Liver (tissue), 9 donors: ENCODE results near the gene ZNF835. TPM values are rescaled to one million over a fixed set of nuclear protein-coding genes. Genes with fewer than 3 reads are reported as not detected.

Experiments used
- DNase-seq: peaks from one replicate; pipeline ENCODE4 v3.0.0-alpha.2; 2017; ENCODE audit warnings: low spot score
- H3K27ac ChIP-seq, 2 donors: one replicate each; pipeline ENCODE4 v1.7.0; 2013; ENCODE audit warnings: inconsistent platforms in 2 of 2, low read length in 2 of 2, control low read depth in 1 of 2, low read depth in 1 of 2, mild to moderate bottlenecking in 1 of 2
- H3K27me3 ChIP-seq, 4 donors: one replicate each; pipeline versions ENCODE4 v1.6.1 to v1.7.0; 2013; ENCODE audit warnings: low read length in 3 of 4, inconsistent platforms in 1 of 4, mild to moderate bottlenecking in 1 of 4, moderate library complexity in 1 of 4; ENCODE audit not compliant: control insufficient read depth in 4 of 4, insufficient read depth in 4 of 4
- H3K36me3 ChIP-seq, 4 donors: one replicate each; pipeline versions ENCODE4 v1.6.1 to v1.7.0; 2013; ENCODE audit warnings: low read length in 3 of 4, mild to moderate bottlenecking in 3 of 4, low read depth in 1 of 4, moderate library complexity in 1 of 4; ENCODE audit not compliant: control insufficient read depth in 4 of 4, insufficient read depth in 3 of 4
- H3K4me1 ChIP-seq, 4 donors: one replicate each; pipeline versions ENCODE4 v1.6.1 to v1.7.0; 2013; ENCODE audit warnings: low read length in 3 of 4, mild to moderate bottlenecking in 3 of 4, moderate library complexity in 1 of 4; ENCODE audit not compliant: control insufficient read depth in 4 of 4, insufficient read depth in 4 of 4
- H3K4me3 ChIP-seq, 3 donors: one replicate each; pipeline versions ENCODE4 v1.6.1 to v1.7.0; 2013; ENCODE audit warnings: low read length in 3 of 3, control low read depth in 1 of 3, low read depth in 1 of 3, mild to moderate bottlenecking in 1 of 3
- H3K9ac ChIP-seq, 2 donors: one replicate each; pipeline ENCODE4 v1.7.0; 2013; ENCODE audit warnings: low read length in 2 of 2, mild to moderate bottlenecking in 2 of 2, moderate library complexity in 2 of 2, control low read depth in 1 of 2, low read depth in 1 of 2
- H3K9me3 ChIP-seq, 4 donors: one replicate each; pipeline versions ENCODE4 v1.6.1 to v1.7.0; 2013; ENCODE audit warnings: low read length in 3 of 4; ENCODE audit not compliant: control insufficient read depth in 4 of 4
- ATF3 ChIP-seq: IDR thresholded peaks from 2 replicates; pipeline ENCODE4 v1.6.1; 2016; ENCODE audit warnings: antibody characterized with exemption
- CTCF ChIP-seq: fragments of 150-350 bp; IDR thresholded peaks from 2 replicates; pipeline ENCODE4 v1.5.1; 2017; ENCODE audit warnings: improper control_type of control experiment, low read depth, low read length; ENCODE audit not compliant: missing input control
- EGR1 ChIP-seq, 2 donors: IDR thresholded peaks; 2 replicates each; pipeline ENCODE4 v1.6.1; 2016 to 2018; ENCODE audit warnings: antibody characterized with exemption in 2 of 2, low read depth in 2 of 2
- FOXA1 ChIP-seq: IDR thresholded peaks from 2 replicates; pipeline ENCODE4 v1.6.1; 2016; ENCODE audit warnings: antibody characterized with exemption
- FOXA2 ChIP-seq: IDR thresholded peaks from 2 replicates; pipeline ENCODE4 v1.6.1; 2016; ENCODE audit warnings: antibody characterized with exemption
- GABPA ChIP-seq, 2 donors: IDR thresholded peaks in 1 of 2; conservative IDR thresholded peaks in 1 of 2; 2 replicates each; pipeline ENCODE4 v1.6.1; 2016; ENCODE audit warnings: antibody characterized with exemption in 2 of 2, mild to moderate bottlenecking in 1 of 2, moderate library complexity in 1 of 2
- HNF4A ChIP-seq, 2 donors: conservative IDR thresholded peaks; 2 replicates each; pipeline ENCODE4 v1.6.1; 2016; ENCODE audit warnings: antibody characterized with exemption in 2 of 2, mild to moderate bottlenecking in 2 of 2
- HNF4G ChIP-seq: IDR thresholded peaks from 2 replicates; pipeline ENCODE4 v1.6.1; 2016; ENCODE audit warnings: antibody characterized with exemption
- JUND ChIP-seq, 2 donors: IDR thresholded peaks; 2 replicates each; pipeline ENCODE4 v1.6.1; 2016; ENCODE audit warnings: antibody characterized with exemption in 2 of 2
- MAX ChIP-seq: IDR thresholded peaks from 2 replicates; pipeline ENCODE4 v1.6.1; 2016; ENCODE audit warnings: antibody characterized with exemption
- NR2F2 ChIP-seq: IDR thresholded peaks from 2 replicates; pipeline ENCODE4 v1.6.1; 2016; ENCODE audit warnings: antibody characterized with exemption
- RAD21 ChIP-seq, 2 donors: IDR thresholded peaks; 2 replicates each; pipeline ENCODE4 v1.6.1; 2016; ENCODE audit warnings: antibody characterized with exemption in 2 of 2, mild to moderate bottlenecking in 2 of 2
- RXRA ChIP-seq, 2 donors: IDR thresholded peaks; 2 replicates each; pipeline ENCODE4 v1.6.1; 2017 to 2018; ENCODE audit warnings: antibody characterized with exemption in 2 of 2, mild to moderate bottlenecking in 1 of 2
- SP1 ChIP-seq: IDR thresholded peaks from 2 replicates; pipeline ENCODE4 v1.6.1; 2018; ENCODE audit warnings: antibody characterized with exemption, mild to moderate bottlenecking
- TAF1 ChIP-seq: conservative IDR thresholded peaks from 2 replicates; pipeline ENCODE4 v1.6.1; 2016; ENCODE audit warnings: antibody characterized with exemption, mild to moderate bottlenecking
- YY1 ChIP-seq: IDR thresholded peaks from 2 replicates; pipeline ENCODE4 v1.6.1; 2016; ENCODE audit warnings: antibody characterized with exemption, mild to moderate bottlenecking
- ZBTB33 ChIP-seq: IDR thresholded peaks from 2 replicates; pipeline ENCODE4 v1.6.1; 2016; ENCODE audit warnings: antibody characterized with exemption
- WGBS: extraction: QIAGEN DNeasy Blood & Tissue Kit; methylation state at CpG from one replicate; pipeline ENCODE4 v1.1.7; 2013; 5-methylcytosine and 5-hydroxymethylcytosine counted together
- polyA plus RNA-seq, 2 donors: library from polyadenylated mRNA; stranded (reverse) in 1 of 2; unstranded in 1 of 2; fragments of 200-250 nt in 1 of 2; fragments of >200 nt in 1 of 2; fragmentation: Nextera tagmentation in 1 of 2; extraction: Ambion mirVana in 1 of 2; gene quantifications; one replicate each; pipeline versions ENCODE4 v1.2.1 to v1.2.3, GENCODE V29; 2013 to 2015
- total RNA-seq, 2 donors: library from RNA; depleted of rRNA; stranded (reverse); fragments of >200 nt; gene quantifications; one replicate each; pipeline ENCODE4 v1.2.3, GENCODE V29; 2014
- donor health status: healthy.
- donor health status: healthy.
- donor health status: healthy.
- donor health status: healthy.
- donor health status: healthy.

Gene ZNF835
- total and polyA plus RNA-seq, 4 donors, result 0.19 to 2.3 (median 0.76) TPM

- Histone ChIP-seq H3K9ac (no peak overlapping the region), H3K27me3 (no peaks in the 10 kb centered on the region), H3K36me3 (peaks cover 1 to 14% (median 3%) of the 10 kb centered on the region in 4 donors), H3K4me1 (no peaks in the 10 kb centered on the region), H3K27ac (no peak overlapping the region), H3K9me3 (peaks cover 16 to 62% (median 38%) of the 10 kb centered on the region in 4 donors), H3K4me3 (peak overlapping the region in 1 of 3 donors; percentile 51)
- DNase-seq, result no peak
- 83% methylated on average over 8 of the region's 8 CpGs for WGBS
- no peak for TF ChIP-seq CTCF
- TF ChIP-seq NR2F2, result no peak
- no peak for TF ChIP-seq FOXA2
- TF ChIP-seq GABPA (IDR thresholded peaks at IDR 0.05 in 1 of 2, conservative IDR thresholded peaks at IDR 0.05 in 1 of 2), result no peak
- TF ChIP-seq HNF4A (conservative IDR thresholded peaks at IDR 0.05), result no peak
- no peak for TF ChIP-seq RAD21 (IDR thresholded peaks at IDR 0.05)
- TF ChIP-seq RXRA (IDR thresholded peaks at IDR 0.05), result no peak
Observed at GRCh38 chr19:56619121-56619520, 52.4 kb downstream of the ZNF835 start.

- no peak for TF ChIP-seq FOXA1
- no peak for TF ChIP-seq SP1
- TF ChIP-seq YY1, result no peak
- TF ChIP-seq EGR1 (IDR thresholded peaks at IDR 0.05; ENCODE audit: low read depth in 2 of 2), result no peak
- no peak for TF ChIP-seq ATF3
- no peak for TF ChIP-seq HNF4A (conservative IDR thresholded peaks at IDR 0.05)
- TF ChIP-seq MAX, result no peak
- TF ChIP-seq JUND (IDR thresholded peaks at IDR 0.05), result no peak
- TF ChIP-seq RXRA (IDR thresholded peaks at IDR 0.05), result no peak
- TF ChIP-seq CTCF, result no peak
- TF ChIP-seq RAD21 (IDR thresholded peaks at IDR 0.05), result no peak
- no peak for TF ChIP-seq TAF1
- TF ChIP-seq GABPA (IDR thresholded peaks at IDR 0.05 in 1 of 2, conservative IDR thresholded peaks at IDR 0.05 in 1 of 2), result no peak
- TF ChIP-seq FOXA2, result no peak
- no peak for TF ChIP-seq NR2F2
- no peak for TF ChIP-seq ZBTB33
- TF ChIP-seq HNF4G, result no peak
- WGBS, result 94% methylated on average over 8 of the region's 8 CpGs
- Histone ChIP-seq H3K27ac (no peak overlapping the region), H3K36me3 (peaks cover 1 to 14% (median 3%) of the 10 kb centered on the region in 4 donors), H3K9me3 (peaks cover 13 to 64% (median 38%) of the 10 kb centered on the region in 4 donors), H3K4me1 (no peaks in the 10 kb centered on the region), H3K9ac (no peak overlapping the region), H3K27me3 (no peaks in the 10 kb centered on the region), H3K4me3 (peak overlapping the region in 1 of 3 donors; percentile 4)
- DNase-seq, result no peak
Observed at GRCh38 chr19:56617531-56617930, 54.0 kb downstream of the ZNF835 start.
